Activated T-cell treated with anti-CD3 and anti-CD28 coated beads for 24 hours (primary cell): ENCODE measurements around the gene POM121.
"Not testable (repeated sequence)": the region's sequence is repeated elsewhere in the genome, so short reads cannot be mapped to it uniquely, and the experiment has no call there.

Experiments
- DNase-seq: peaks from one replicate; pipeline ENCODE4 v3.0.0-alpha.2; 2020; ENCODE audit warnings: low read depth

The POM121 gene

DNA sequence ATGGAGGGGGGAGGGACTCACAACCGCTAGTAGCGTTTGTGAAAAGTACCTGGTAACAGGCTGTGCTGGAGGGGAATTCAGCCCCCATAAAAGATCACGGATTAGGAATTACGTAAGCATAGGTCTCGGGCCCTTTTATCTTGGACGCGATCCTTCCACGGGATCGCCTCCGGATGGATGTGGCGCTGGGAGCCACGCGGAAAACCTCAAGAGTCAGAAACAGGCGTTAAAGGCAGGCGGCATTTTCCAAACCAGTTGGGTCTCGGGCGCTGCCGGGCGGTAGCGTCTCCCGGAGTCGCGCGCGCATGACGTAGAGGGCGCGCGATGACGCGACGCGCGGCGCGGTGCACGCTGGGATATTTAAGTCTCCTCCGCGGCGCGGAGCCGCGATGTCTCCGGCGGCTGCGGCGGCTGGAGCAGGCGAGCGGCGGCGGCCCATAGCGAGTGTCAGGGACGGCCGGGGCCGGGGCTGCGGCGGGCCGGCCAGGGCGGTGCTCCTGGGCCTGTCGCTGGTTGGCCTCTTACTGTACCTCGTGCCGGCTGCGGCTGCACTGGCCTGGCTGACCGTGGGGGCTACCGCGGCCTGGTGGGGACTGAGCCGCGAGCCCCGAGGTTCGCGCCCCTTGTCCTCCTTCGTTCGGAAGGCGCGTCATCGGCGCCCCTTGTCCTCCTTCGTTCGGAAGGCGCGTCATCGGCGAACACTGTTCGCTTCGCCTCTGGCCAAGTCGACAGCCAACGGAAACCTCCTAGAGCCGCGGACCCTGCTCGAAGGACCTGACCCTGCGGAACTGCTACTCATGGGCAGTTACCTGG, at the start of gene POM121:
Gene POM121, plus strand, starts transcription at position 363 of the 813 bp plus-strand sequence. Its CDS starts 27 bp downstream, at position 390.
- DNase-seq = peak; percentile 80

DNA sequence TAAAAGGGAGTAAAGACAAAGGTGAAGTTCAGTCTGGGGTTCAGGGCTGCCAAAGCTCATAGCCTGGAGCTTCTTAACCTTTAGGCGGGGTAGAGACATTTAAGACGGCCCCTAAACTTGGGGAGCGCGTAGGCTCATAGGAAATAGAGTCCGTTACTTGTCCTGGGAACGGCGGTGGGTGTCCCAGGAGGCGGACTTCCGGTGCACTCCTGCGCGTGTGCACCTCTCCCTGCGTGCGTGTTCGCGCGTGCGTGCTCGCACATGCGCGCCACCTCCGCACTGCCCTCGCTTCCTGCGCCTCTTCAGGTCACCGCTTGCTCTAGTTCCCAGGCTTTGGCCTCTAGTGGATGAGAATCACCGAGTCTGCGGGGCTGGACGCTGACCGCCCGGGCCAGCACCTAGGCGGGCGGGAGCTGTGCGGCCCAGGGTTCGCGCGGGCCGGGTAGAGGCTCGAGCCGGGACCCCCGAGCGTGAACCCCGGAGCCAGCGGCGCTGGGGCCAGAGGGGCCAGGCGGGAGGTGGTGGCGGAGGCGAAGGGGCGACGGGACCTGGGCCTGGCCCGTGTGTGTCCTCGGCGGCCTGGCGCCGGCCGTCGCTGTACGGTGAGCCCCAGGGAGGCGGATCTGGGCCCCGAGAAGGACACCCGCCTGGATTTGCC, 45.7 kb upstream of the POM121 start:
- peak; percentile 74 for DNase-seq

GRCh38 chr7:72879737-72880215, 45.1 kb upstream of the POM121 start:
- DNase-seq = peak; percentile 33

DNA sequence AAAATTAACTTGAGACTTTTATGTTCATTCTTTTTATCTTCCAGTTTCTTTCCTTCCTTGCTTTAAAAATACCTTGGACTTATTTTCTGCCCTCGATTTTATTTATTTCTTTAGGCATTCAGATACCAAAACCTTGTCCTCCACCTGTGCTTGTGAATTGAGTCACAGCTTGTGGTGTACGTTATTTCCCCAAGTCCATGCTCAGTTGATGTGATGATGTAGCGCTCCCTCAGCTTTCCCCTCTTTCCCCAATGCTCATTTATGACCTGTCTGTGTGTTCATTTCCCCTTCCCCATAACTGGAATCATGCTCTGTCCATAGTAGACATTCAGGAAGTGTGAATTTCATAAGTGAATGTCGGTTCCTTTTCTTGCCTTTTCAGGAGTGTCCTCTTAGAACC, 33.1 kb upstream of the POM121 start:
- DNase-seq = not testable (repeated sequence)

- not testable (repeated sequence) for DNase-seq
These were observed 20.2 kb upstream of the POM121 start for GRCh38 chr7:72904740-72905139.

GRCh38 chr7:72908422-72908821, 16.5 kb upstream of the POM121 start:
- DNase-seq = not testable (repeated sequence)

GRCh38 chr7:72911395-72911794, 13.5 kb upstream of the POM121 start:
- DNase-seq = not testable (repeated sequence)

GRCh38 chr7:72913750-72914149, 11.1 kb upstream of the POM121 start:
- not testable (repeated sequence) for DNase-seq

DNA sequence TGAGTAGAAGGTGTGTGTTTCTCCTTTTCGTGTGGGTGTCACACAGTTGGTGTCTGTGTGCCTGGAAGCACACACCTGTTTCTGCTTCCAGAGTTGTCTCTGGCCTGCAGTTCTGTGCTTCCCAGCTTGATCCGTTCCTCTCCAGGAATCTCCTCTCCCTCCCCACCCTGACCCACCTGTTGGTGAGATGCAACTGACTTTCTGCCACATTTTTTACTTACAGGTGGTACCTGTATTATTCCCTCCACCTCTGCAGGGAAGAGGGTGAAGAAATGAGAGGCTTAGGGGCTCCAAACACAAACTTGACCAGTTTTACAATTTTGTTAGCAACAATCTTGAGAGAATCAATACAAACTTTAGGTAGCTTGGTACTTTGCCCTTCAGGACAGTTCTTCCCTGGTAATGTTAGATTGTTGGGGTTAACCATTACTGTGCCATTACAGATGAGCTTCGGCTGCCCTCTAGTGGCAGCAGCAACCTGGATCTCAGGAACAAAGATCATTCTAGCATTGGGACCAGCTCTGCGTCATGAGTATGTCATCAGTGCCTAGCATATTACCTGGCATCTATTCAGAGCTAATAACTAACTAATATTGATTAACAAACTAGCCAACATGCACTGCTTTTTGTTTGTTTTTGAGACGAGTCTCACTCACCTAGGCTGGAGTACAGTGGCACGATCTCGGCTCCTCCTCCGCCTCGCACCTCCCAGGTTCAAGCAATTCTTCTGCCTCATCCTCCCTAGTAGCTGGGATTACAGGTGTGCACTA, 10.0 kb upstream of the POM121 start:
- peak; percentile 47 for DNase-seq

GRCh38 chr7:72919256-72919775, 5.6 kb upstream of the POM121 start:
- no peak for DNase-seq

DNA sequence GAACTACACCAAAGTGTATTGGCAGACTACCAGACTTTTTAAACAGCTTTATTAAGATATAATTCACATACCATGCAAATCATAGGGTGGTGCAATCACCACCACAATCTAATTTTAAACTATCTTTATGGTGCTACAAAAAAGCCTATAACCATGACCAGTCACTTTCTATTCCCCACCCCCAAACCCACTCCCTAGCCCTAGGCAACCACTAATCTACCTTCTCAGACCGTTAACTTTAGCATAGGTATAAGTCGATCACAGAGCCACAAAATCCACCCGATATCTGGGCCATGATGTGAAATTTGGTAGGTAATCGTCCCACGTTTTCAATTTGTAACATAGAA, 536 bp upstream of the POM121 start:
- DNase-seq = no peak

- no peak for DNase-seq
These were observed 738 bp downstream of the POM121 start for GRCh38 chr7:72925546-72926120.

- not testable (repeated sequence) for DNase-seq
These were observed 2.9 kb downstream of the POM121 start for GRCh38 chr7:72927791-72928190.

- DNase-seq = not testable (repeated sequence)
These were observed 3.3 kb downstream of the POM121 start for GRCh38 chr7:72928216-72928615.

DNA sequence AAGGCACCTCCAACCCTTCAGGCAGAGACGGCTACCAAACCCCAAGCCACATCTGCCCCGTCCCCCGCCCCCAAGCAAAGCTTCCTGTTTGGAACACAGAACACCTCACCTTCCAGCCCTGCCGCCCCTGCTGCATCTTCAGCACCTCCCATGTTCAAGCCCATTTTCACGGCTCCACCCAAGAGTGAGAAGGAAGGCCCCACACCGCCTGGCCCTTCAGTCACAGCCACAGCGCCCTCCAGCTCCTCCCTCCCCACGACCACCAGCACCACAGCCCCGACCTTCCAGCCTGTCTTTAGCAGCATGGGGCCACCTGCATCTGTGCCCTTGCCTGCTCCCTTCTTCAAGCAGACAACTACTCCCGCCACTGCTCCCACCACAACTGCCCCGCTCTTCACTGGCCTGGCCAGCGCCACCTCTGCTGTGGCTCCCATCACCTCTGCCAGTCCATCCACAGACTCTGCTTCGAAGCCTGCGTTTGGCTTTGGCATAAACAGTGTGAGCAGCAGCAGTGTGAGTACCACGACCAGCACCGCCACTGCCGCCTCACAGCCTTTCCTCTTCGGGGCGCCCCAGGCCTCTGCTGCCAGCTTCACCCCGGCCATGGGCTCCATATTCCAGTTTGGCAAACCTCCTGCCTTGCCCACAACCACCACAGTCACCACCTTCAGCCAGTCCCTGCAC, 17.3 kb downstream of the POM121 start:
- not testable (repeated sequence) for DNase-seq

- not testable (repeated sequence) for DNase-seq
These were observed 18.1 kb downstream of the POM121 start for GRCh38 chr7:72942956-72943355.

- not testable (repeated sequence) for DNase-seq
These were observed 20.0 kb downstream of the POM121 start for GRCh38 chr7:72944937-72945336.

DNA sequence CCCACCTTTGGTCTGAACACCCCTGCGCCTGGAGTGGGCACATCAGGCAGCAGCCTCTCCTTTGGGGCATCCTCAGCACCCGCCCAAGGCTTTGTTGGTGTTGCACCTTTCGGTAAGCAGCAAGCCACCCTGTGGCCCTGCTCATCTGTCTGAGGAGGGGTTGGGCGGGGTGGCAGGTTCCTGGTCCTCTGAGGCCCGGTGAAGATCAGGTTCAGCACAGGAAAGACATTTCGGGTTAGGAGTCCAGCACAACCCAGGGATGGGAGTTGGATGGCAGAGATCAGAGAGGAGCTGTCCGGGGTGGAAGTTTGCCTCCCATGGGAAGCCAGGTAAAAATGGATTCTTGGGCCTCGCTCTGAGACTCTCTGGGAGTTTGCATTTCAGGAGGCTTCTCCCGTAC, 20.7 kb downstream of the POM121 start:
- not testable (repeated sequence) for DNase-seq

DNA sequence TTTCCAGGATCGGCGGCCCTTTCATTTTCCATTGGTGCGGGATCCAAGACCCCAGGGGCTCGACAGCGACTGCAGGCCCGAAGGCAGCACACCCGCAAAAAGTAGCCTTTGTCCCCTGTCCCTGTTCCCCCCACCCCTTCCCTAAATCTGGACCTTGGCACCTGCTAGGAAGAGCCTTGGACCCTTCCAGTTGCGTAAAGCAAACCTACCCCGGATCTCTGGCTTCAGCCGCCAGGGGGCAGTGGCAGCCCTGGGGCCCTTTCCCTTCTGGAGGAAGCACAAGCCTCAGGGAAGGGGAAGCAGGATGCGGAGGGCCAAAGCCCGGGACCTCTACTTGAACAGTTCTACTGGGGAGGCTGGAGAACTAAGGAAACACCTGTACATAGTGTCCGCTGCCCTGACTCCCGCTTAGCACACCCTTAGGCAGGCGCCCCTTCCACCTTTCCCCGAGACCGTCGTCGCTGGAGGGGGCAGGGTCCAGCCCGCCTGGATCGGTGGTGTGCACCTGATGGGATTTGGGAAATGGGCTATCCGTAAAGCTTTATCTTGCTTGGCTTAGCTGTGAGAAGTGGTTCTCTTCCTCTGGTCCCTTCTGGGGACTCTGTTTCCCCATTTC, 21.3 kb downstream of the POM121 start:
- DNase-seq = not testable (repeated sequence)

- DNase-seq = not testable (repeated sequence)
These were observed 23.8 kb downstream of the POM121 start for GRCh38 chr7:72948714-72949113.

DNA sequence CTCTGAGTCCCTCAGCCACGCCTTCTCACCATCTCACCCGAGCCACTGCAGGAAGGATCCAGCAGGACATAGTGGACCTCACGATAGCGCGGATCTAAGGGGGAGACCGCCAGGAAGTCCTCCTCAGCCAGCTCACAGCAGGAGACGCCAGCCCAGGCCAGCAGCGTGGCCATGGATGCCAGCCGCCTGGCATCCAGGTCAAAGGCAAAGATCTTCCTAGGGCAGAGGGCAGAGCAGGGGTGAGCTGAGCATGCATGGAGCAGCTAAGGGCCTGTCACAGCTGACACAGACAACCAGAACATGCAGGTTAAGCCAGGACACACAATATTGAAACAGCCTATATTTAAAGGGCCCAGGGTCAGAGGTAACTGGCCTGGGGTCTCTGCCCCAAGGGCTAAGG, 24.4 kb downstream of the POM121 start:
- DNase-seq = not testable (repeated sequence)
